ENCODE data around the gene TMEM184B.

DNA sequence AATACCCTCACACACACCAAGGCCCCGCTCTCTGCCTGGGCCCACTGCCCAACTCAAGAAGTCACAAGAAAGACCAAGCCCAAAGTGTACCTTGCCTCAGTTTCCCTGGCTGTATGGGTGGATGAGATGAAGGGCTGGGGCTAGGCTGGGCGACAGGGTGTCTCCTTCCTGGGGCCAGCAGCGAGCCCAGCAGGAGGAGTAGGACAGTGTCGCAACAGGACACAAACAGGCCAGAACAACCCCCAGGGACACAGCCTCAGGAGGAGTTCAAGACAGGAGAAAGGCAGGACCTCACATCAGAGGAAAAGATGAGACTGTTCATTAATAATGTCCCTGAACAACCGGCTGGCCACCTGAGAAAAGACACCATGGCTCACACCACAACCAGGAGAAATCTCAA is 31.2 kb upstream of the TMEM184B start:
- TF ChIP-seq, protein P1, sequence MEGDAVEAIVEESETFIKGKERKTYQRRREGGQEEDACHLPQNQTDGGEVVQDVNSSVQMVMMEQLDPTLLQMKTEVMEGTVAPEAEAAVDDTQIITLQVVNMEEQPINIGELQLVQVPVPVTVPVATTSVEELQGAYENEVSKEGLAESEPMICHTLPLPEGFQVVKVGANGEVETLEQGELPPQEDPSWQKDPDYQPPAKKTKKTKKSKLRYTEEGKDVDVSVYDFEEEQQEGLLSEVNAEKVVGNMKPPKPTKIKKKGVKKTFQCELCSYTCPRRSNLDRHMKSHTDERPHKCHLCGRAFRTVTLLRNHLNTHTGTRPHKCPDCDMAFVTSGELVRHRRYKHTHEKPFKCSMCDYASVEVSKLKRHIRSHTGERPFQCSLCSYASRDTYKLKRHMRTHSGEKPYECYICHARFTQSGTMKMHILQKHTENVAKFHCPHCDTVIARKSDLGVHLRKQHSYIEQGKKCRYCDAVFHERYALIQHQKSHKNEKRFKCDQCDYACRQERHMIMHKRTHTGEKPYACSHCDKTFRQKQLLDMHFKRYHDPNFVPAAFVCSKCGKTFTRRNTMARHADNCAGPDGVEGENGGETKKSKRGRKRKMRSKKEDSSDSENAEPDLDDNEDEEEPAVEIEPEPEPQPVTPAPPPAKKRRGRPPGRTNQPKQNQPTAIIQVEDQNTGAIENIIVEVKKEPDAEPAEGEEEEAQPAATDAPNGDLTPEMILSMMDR (IDR thresholded peaks at IDR 0.05): no peak
- TF ChIP-seq EZH2 (IDR thresholded peaks at IDR 0.05) (no peak), EZH2phosphoT487 (IDR thresholded peaks at IDR 0.05) (no peak)
